HG02623 (cell line): ENCODE results near the gene ZNF75A.
"Not testable (repeated sequence)": the region's sequence is repeated elsewhere in the genome, so short reads cannot be mapped to it uniquely, and the experiment has no call there.

ENCODE experiments used
- ATAC-seq: cut with Tn5 transposase; IDR thresholded peaks from one replicate; pipeline ENCODE4 v1.9.1; 2021; ENCODE audit warnings: moderate library complexity; ENCODE audit not compliant: unreplicated experiment

The ZNF75A gene

DNA sequence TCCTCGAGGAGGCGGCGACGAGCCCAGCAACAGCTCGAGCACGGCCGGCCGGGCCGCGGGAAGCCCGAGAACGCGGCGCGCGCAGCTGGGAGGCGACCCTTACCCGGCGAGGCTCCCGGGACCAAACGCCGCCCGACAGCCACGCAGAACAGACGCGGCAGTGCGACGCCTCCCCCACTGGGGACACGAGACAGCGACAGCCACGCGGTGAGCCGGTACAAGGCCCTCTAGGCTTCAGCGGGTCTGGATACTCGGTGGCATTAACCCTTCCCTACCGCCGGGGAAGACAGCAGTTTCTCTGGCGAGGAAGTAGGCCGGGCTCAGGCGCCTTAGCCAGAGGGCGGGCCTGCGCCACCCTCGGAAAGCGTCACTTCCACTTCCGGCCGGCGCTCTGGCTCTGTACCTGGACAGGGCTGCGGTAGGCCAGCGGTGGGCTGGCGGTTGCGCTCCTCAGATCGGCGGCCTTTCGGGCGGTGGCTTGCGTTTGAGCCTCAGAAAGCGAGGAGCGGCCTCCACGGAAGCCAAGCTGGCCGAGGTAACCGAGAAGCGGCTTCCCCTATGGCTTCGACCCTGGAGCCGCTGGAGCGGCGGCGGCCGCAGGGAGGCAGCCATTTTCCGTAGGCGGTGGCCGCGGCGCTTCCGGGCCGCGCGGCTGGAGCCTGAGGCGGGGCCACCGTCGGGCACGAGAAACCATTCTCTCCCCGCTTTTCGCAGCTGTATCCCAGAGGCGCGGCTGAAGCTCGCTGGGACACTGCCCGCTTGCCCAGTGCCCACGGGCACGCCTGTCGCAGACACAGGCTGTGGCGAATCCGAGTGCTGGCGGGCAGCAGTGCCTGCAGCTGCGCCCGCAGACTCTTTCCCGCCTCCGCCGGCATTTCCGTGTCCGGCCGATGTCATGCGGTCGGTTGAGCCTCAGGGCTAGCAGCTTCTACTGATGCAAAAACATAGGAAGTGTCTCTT lies at the start of gene ZNF75A, which contains the start of gene TIGD7:
ZNF75A (plus strand) TSS at position 389 of the 960 bp plus-strand sequence. CDS start 2,932 bp downstream, outside the sequence.
TIGD7 (minus strand) TSS at position 322 of the 960 bp plus-strand sequence. CDS start 4,816 bp downstream, outside the sequence.
- peak; percentile 91 for ATAC-seq

DNA sequence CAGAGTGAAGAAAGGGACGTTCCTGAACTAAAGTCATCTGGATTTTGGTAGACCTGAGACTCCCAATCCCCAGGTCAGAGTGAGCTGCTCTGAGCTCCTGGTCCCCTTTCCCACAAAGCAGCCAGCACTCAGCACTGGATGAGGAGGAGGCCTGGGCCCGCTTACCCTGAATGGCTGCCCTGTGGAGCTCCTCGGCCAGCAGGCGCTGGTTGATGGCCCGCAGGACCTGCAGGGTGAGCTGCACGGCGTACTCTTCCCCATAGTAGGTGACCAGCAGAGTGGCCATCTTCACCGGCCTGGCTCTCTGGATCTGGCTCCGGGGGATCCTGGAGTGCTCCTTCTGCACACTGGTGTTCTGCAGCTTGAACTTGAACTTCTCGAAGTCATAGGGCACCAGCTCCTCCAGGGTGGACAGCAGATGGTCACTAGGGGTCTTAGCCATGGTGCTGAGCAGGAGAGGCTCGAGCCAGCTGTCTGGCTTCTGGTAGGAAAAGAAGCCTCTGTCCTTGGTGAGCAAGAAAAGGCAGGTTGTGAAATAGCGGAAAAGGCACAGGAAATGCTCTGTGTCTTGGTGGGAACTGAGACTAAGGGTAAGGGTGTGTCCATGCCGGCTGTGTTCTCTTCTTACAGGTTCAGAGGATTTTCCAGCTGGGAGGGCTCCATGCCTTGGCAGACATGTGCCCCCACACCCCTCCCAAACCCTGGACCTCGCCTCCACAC lies 49.0 kb upstream of the ZNF75A start, which contains the start of gene MEFV:
MEFV (minus strand) TSS at position 488 of the 720 bp plus-strand sequence; CDS start at position 442, 46 bp downstream.
- no peak for ATAC-seq

DNA sequence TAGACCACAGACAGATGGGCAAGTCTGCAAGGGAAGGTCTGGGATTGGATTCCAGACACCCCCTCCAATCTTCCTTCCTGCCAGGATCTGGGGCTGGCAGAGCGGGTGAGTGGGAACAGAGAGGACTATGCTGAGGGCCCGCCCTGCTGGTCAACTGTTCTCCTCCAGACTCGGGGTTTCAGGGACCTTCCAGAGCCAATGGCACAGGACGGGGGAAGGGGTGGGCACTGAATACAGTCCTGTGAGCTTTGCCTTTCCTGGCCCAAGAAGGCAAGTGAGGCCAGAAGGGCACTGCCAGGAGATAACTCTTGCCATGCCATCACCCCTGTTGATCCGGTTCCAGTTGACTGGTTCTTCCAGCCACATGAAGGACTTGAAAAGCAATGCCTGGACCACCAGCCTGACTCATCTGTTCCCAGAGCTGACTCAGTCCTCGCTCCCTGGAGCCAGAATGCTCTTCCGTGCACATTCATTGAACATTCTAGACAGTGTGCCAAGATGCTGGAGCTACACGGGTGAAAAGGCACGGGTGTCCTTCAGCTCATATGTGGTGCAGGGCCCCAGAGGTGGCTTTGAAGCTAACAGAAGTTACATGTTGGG lies 48.3 kb upstream of the ZNF75A start:
- no peak for ATAC-seq

DNA sequence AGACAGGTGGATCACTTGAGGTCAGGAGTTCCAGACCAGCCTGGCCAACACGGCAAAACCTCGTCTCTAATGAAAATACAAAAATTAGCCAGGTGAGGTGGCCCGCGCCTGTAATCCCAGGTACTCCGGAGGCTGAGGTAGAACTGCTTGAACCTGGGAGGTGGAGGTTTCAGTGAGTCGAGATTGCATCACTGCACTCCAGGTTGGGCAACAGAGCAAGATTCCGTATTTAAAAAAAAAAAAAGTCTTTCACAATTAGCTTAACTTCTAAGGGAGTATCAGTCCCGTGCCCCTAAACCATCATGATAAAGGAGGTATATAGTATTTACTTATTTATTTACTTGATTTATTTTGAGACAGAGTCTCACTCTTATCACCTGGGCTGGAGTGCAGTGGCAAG lies 45.5 kb upstream of the ZNF75A start:
- no peak for ATAC-seq

DNA sequence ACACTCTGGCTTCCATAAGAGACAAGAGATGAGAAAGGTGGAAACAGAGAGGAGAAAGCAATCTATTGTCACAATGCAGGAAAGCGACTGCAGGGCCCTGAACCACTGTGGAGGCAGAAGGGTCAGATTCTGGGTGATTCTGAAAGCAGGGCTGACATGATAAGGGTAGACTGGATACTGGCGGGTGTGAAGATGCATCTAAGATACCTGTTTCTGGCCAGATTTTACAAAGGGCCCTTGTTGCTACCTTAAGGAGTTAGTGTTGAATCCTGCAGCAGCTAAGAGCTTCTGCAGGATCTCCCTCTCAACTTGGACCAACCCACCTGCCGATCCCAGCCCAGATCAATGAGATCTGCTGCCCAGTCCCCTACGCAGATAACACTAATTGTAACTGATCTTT lies 42.8 kb upstream of the ZNF75A start:
- no peak for ATAC-seq

DNA sequence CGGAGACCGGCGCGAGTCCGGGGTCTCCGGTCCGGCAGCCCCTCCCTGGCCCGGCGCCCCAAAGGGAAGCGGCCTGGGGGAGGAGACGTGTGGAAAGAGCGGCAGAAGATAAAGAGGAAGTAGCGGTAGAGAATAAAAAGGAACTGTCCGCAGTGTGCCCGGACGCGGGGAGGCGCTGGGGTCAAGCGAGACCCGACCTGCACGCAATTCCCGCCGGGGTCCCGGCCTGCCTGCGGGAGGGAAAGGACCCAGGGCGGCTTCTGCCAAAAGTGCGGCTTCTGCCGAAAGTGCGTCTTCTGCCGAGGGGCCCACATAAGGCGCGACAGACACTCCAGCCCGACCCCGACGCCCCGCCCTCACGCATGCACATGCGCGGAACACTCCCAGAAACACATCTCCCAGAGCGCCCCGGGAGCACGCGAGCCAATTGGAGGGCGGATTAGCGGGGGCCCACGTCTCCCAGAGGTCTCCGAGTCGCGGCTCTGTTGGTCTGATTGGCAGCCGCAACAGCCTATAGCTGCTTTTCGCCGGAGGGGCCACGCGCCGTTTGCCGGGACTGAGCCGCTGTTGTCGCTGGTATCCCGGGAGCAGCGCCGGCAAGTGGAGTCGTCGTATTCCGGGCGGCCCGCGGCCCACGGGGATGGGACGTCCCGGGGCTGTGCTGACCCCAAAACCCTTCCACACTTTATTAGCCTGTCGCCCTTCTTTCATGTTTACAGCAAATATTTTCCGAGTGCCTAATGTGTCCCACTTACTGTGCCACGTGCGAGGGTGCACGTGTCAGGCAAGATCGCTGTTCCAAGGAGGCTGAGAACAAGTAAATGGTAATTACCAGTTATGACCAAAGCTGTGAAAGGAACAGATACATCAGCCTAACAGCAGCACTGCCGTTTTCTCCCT lies 40.9 kb upstream of the ZNF75A start:
- peak; percentile 72 for ATAC-seq

DNA sequence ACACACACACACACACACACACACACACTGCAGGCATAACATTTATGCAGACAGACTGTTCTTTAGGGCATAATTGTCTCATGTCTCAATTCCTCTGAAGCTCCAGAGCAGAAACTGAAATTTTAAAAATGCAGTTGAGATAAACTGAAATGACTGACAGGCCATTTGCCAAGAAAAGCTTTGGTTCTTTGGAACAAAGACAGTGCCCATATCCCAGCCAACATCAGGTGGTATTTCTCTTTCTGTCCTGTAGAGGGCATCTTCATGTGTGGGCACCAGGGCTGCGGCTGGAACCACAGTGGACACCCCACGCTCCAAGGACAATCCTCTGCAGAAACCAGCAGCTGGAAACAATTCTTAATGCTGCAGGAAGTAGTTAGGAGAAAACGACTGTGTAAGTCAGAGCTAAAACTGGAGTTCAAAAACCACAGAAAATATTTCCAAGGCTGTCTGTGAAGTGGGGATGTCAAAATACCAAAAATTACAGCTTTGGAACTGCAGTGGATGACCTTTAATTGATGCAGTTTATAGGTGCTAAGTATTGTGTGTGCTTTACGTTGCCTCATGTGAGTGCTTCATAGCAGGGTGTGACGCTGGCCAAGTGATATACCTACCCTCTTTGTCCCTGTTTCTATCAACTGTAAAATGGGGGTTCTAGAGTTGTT lies 38.3 kb upstream of the ZNF75A start:
- ATAC-seq = no peak

DNA sequence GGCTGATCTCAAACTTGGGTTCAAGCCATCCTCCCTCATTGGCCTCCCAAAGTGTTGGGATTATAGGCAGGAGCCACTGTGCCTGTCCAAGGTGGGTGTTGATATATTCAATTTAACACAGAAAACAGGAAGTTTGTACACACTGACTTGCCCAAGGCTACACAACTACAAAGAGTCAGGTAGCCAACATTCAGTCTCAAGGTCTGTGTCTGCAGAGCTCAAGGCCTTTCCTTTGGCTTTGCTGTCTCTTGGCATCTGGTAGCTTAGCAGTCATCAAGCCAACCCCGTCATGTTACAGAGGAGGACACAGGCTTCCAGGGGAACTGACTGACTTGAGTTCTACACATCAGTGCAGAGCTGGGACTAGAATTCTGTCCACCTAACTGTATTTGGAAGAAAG lies 37.0 kb upstream of the ZNF75A start:
- no peak for ATAC-seq

DNA sequence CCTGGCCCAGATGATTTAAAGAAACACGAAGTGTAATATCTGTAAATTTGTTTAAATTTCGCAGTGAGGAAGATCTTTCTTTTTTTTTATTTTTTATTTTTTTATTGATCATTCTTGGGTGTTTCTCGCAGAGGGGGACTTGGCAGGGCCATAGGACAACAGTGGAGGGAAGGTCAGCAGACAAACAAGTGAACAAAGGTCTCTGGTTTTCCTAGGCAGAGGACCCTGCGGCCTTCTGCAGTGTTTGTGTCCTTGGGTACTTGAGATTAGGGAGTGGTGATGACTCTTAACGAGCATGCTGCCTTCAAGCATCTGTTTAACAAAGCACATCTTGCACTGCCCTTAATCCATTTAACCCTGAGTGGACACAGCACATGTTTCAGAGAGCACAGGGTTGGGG lies 34.6 kb upstream of the ZNF75A start:
- not testable (repeated sequence) for ATAC-seq

DNA sequence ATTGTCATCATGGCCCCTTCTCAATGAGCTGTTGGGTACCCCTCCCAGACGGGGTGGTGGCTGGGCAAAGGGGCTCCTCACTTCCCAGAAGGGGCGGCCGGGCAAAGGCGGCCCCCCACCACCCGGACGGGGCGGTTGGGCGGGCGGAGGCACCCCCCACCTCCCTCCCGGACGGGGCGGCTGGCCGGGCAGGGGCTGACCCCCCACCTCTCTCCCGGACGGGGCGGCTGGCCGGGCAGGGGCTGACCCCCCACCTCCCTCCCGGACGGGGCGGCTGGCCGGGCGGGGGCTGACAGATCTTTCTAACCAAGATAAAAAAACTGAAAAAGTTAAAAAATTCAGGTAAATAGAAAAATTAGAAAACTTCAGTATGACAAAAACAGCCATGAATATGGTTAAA lies 34.0 kb upstream of the ZNF75A start:
- ATAC-seq = not testable (repeated sequence)

DNA sequence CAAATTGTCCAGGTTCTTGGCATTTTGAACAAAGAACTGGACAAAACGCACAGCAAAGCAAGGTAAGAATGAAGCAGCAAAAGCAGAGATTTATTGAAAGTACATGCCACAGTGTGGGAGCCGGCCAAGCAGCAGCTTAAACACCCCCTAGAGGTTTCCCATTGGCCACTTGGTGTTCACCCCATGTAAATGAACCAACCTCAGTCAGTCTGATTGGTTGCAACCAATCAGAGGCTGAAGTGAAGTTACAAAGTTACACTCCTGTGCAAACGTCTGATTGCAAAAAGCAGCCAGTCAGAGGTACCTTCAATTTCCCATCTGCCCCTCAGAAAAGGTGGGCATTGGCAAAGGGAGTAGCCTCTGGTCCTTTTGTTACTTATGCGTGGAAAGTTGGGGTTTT lies 30.8 kb upstream of the ZNF75A start:
- ATAC-seq = no peak

DNA sequence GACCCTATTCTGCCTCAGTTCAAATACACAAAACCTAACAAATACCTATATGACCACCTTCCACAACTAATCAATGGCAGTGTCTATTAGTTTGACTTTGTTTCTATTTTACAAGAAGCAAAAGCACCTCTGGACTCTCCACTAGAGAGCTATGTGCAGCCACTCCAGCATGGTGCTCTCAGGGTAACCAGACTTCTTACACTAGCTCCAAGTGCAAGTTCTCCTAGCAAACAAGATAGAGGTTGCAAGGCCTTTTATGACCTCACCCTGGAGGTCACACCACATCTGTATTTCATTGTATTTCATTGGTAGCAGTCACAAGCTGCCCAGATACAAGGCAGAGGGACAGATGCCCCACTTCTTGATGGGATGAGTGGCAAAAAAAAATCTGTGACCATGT lies 30.4 kb upstream of the ZNF75A start:
- no peak for ATAC-seq

DNA sequence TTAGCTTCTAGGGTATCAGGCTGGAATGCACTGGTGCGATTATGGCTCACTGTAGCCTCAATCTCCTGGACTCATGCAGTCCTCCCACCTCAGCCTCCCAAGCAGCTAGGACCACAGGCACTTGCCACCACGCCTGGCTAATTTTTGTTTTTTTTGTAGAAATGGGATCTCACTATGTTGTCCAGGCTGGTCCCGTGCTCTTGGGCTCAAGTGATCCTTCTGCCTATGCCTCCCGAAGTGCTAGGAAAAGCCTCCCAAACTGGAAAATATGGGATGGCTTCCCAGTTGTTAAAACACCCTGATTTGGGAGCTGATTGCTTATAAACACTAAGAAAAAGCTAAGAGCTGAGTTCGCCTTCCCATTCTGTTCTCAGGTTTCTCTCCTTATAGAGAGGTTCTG lies 28.6 kb upstream of the ZNF75A start:
- no peak for ATAC-seq

DNA sequence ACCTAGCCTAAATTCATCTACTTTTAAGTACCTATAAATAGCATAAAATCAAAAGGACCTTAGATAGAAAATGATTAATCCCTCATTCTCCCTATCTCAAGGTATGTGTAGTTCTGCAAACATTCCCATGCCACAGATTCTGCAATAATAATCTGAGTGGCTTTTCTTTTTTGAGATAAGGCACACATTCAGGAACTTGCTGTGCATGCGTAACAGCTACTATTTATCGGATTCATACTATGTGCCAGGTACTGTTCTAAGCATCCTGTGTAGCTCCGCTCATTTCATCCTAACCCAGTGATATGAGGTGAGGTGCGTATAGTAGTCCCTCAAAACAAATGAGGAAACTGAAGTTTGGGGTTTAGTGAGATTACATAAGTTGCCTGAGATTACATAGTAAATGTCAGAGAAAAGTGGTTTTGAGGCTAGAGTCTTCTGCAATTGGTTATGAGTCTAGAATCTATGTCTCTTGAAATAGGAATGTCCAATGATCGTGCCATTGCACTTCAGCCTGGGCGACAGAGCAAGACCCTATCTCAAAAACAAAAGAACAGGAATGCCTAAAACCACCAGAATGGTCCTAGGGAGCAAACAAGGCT lies 24.0 kb upstream of the ZNF75A start:
- no peak for ATAC-seq

DNA sequence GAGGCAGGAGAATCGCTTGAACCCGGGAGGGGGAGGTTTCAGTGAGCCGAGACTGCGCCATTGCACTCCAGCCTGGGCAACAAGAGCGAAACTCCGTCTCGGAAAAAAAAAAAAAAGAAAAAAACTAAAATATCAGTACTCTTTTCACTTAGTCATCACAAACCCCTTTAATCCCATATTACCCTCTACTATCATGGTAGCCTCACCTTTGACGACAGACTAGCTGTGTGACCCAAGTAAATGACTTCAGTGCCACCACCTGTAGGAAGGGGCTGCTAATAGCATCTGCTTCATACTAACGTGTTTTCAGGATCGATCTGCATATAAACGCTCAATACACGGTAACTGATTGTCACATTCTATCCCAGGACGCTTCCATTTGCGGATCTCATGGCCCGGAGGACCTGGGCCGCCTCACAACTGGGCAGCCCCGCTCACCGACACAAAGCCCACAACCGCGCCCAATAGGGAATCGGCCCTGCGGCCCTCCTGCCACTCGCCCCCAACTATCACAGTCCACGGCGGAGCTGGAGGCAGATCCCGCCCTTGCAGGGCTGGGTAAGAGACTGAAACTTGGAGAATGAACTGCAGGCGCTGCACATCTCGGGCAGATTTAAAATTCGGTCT lies 23.1 kb upstream of the ZNF75A start:
- ATAC-seq = peak; percentile 16

DNA sequence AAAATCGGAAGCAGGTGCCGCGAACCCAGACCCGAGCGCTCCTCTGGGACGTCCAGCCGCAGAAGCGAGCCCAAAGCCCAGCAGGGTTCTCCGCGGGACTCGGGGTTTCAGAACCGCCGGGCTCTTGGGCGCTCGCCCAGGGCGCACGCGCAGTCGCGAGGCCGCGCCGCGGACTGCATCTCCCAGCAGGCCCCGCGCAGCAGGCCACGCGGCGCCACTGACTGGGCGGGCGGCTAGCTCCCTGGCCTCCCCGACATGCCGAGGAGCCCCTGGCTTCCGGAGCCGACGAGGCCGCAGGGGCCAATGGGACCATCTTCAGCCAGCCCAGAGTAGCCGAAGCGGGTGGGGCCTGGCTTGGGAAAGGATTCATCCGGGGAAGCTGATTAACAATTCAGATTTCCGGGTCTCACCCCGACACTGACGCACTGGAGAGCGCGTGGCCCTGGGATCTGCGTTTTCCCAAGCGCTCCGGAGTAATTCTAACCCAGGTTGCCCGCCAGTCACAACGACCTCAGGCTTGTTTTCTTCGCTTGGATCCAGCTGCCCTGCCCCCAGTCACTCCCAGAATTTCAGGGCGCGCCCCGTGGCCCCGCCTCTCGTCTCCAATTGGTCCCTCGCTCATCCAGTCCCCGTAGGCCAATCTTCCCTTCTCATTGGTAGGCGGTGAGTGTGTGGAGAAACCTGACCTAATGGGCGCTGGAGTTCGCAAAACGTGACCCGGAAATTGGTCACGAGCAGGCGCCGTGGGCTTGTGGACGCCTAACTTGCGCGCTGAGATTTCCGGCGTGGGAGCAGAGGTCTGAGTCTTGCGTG lies 22.4 kb upstream of the ZNF75A start, which contains the start of gene ZNF263:
ZNF263 (plus strand) TSS at position 762 of the 813 bp plus-strand sequence. CDS start 328 bp downstream, outside the sequence.
- peak; percentile 80 for ATAC-seq

DNA sequence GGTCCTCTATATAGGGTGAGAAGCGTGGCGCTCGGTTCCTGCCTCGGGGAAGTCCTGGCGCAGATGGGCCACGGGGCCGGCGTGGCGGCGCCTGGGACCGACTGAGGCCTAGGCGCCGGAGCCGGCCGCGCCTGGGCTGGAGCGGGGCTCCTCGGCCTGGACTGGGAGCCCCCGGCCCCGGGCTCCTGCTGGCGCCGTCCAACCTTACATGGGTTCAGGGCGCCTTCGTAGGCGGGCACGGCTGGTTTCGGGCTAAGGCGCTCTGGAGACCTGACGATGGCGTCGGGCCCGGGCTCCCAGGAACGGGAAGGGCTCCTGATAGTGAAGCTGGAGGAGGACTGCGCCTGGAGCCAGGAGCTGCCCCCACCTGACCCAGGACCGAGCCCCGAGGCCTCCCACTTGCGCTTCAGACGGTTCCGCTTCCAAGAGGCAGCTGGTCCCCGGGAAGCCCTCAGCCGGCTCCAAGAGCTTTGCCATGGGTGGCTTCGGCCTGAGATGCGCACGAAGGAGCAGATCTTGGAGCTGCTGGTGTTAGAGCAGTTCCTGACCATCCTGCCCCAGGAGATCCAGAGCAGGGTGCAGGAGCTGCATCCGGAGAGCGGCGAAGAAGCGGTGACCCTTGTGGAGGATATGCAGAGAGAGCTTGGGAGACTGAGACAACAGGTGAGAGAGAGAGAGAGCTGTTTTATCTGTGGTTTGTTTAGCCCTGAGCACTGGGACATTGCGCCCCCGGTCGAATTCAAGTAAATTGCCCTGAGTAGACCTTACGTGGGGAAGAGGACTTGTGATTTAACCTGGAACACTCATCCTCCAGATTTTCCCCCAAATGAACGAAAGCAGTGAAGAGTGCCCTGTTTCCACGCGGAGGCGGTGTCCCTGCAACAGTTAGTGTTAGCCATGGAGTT lies 21.5 kb upstream of the ZNF75A start:
- no peak for ATAC-seq
